Suprapubic skin (tissue), 3 donors: ENCODE results near the gene SAMD4A.

Experiments used
- POLR2AphosphoS5 ChIP-seq, 3 donors: sonication (generic); formaldehyde crosslinking; IDR thresholded peaks; one replicate each; pipeline ENCODE4 v1.6.1; 2017; ENCODE audit warnings: antibody characterized with exemption in 3 of 3
- TF ChIP-seq, protein P1 (sequence below), 2 donors: fragments of 200-600 bp in 1 of 2; fragments of 450-650 bp in 1 of 2; sonication (generic) in 1 of 2; IDR thresholded peaks; one replicate each; pipeline ENCODE4 v1.5.1; 2016 to 2019; ENCODE audit warnings: antibody characterized with exemption in 2 of 2, mild to moderate bottlenecking in 1 of 2, moderate library complexity in 1 of 2

DNA sequence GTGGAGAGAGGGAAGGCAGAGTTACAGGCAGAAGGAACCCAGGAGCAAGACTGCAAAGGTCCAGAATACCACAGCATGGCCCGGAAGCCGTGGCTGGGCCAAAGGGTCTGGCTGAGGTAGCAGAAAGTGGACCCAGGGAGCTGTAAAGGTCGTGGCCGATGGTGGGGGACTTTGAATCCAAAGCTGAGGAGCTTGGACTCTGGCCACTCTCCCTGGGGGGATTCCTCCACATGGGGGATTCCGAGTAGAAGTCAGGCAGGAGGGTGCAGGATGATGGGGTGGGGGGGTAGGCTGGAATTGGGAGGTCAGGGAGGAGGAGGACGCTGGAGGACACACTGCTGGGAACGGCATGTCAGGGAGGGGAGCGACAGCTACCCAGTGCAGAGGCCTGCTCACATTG lies 210.5 kb downstream of the SAMD4A start:
- TF ChIP-seq, protein P1, sequence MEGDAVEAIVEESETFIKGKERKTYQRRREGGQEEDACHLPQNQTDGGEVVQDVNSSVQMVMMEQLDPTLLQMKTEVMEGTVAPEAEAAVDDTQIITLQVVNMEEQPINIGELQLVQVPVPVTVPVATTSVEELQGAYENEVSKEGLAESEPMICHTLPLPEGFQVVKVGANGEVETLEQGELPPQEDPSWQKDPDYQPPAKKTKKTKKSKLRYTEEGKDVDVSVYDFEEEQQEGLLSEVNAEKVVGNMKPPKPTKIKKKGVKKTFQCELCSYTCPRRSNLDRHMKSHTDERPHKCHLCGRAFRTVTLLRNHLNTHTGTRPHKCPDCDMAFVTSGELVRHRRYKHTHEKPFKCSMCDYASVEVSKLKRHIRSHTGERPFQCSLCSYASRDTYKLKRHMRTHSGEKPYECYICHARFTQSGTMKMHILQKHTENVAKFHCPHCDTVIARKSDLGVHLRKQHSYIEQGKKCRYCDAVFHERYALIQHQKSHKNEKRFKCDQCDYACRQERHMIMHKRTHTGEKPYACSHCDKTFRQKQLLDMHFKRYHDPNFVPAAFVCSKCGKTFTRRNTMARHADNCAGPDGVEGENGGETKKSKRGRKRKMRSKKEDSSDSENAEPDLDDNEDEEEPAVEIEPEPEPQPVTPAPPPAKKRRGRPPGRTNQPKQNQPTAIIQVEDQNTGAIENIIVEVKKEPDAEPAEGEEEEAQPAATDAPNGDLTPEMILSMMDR (IDR thresholded peaks at IDR 0.05): no peak
- TF ChIP-seq POLR2AphosphoS5 (IDR thresholded peaks at IDR 0.05): no peak
